Right atrium auricular region (tissue), 2 donors: ENCODE results near the gene MRPL10. TPM values are rescaled to one million over a fixed set of nuclear protein-coding genes. Genes with fewer than 3 reads are reported as not detected.

Experiments
- DNase-seq: peaks from one replicate; pipeline ENCODE4 v3.0.0-alpha.2; 2019; ENCODE audit warnings: low spot score
- H3K27ac ChIP-seq, 2 donors: fragments of 200-600 bp; sonication (generic); 1 replicate in 1 of 2; 2 replicates in 1 of 2; pipeline ENCODE4 v1.5.1; 2016 to 2019
- H3K27me3 ChIP-seq, 2 donors: fragments of 200-600 bp; sonication (generic); one replicate each; pipeline versions ENCODE4 v1.5.1 to v1.6.0; 2017 to 2019
- H3K36me3 ChIP-seq: fragments of 200-600 bp; sonication (generic); one replicate; pipeline ENCODE4 v1.5.1; 2016
- H3K4me1 ChIP-seq, 2 donors: fragments of 200-600 bp; sonication (generic); one replicate each; pipeline versions ENCODE4 v1.5.1 to v1.6.0; 2017 to 2019
- H3K4me3 ChIP-seq, 2 donors: fragments of 200-600 bp; sonication (generic); 1 replicate in 1 of 2; 2 replicates in 1 of 2; pipeline ENCODE4 v1.5.1; 2017 to 2019; ENCODE audit warnings: mild to moderate bottlenecking in 1 of 2, moderate library complexity in 1 of 2
- H3K9me3 ChIP-seq, 2 donors: fragments of 200-600 bp; sonication (generic); one replicate each; pipeline ENCODE4 v1.5.1; 2019
- CTCF ChIP-seq, 2 donors: fragments of 200-600 bp; sonication (generic); IDR thresholded peaks; one replicate each; pipeline ENCODE4 v1.5.1; 2019; ENCODE audit warnings: antibody characterized with exemption in 2 of 2
- total RNA-seq, 2 donors: library from RNA; depleted of rRNA; stranded (reverse); fragments of >200 nt; gene quantifications; one replicate each; pipeline ENCODE4 v1.1.0, GENCODE V29; 2016

MRPL10 gene
- total RNA-seq, 2 donors from 2014 or later: 51.8 to 61.3 TPM

- Histone ChIP-seq H3K36me3 (peaks cover 45% of the 10 kb centered on the region), H3K27ac (peak overlapping the region; percentile 23 to 47), H3K9me3 (no peaks in the 10 kb centered on the region), H3K4me3 (peak overlapping the region; percentile 46 to 56), H3K4me1 (peaks cover 0 to 26% of the 10 kb centered on the region in 2 donors), H3K27me3 (no peaks in the 10 kb centered on the region)
- TF ChIP-seq CTCF (IDR thresholded peaks at IDR 0.05): no peak
- no peak for DNase-seq
Measured at GRCh38 chr17:47821031-47821423, 10.3 kb downstream of the MRPL10 start.

GRCh38 chr17:47820033-47820789, 11.1 kb downstream of the MRPL10 start:
- no peak for DNase-seq
- Histone ChIP-seq H3K9me3 (no peaks in the 10 kb centered on the region), H3K27ac (no peak overlapping the region), H3K4me1 (peaks cover 0 to 26% of the 10 kb centered on the region in 2 donors), H3K4me3 (no peak overlapping the region), H3K36me3 (peaks cover 46% of the 10 kb centered on the region), H3K27me3 (no peaks in the 10 kb centered on the region)
- no peak for TF ChIP-seq CTCF (IDR thresholded peaks at IDR 0.05)

GRCh38 chr17:47819475-47819874, 11.9 kb downstream of the MRPL10 start:
- DNase-seq: no peak
- no peaks in the 10 kb centered on the region for H3K27me3 ChIP-seq
- no peak for TF ChIP-seq CTCF (IDR thresholded peaks at IDR 0.05)
- H3K27ac ChIP-seq: no peak overlapping the region
- no peak overlapping the region for H3K4me3 ChIP-seq
- no peaks in the 10 kb centered on the region for H3K9me3 ChIP-seq
- H3K36me3 ChIP-seq: peaks cover 45% of the 10 kb centered on the region
- peaks cover 0 to 26% of the 10 kb centered on the region in 2 donors for H3K4me1 ChIP-seq

- no peak for TF ChIP-seq CTCF (IDR thresholded peaks at IDR 0.05)
- Histone ChIP-seq H3K4me1 (peaks cover 0 to 26% of the 10 kb centered on the region in 2 donors), H3K36me3 (peaks cover 38% of the 10 kb centered on the region), H3K27ac (no peak overlapping the region), H3K4me3 (no peak overlapping the region), H3K9me3 (no peaks in the 10 kb centered on the region), H3K27me3 (no peaks in the 10 kb centered on the region)
- DNase-seq: no peak
Measured at GRCh38 chr17:47818002-47818695, 13.2 kb downstream of the MRPL10 start.

- Histone ChIP-seq H3K9me3 (no peaks in the 10 kb centered on the region), H3K27ac (no peak overlapping the region), H3K36me3 (peaks cover 41% of the 10 kb centered on the region), H3K4me3 (no peak overlapping the region), H3K4me1 (peaks cover 0 to 20% of the 10 kb centered on the region in 2 donors), H3K27me3 (no peaks in the 10 kb centered on the region)
- TF ChIP-seq CTCF (IDR thresholded peaks at IDR 0.05): no peak
- DNase-seq: no peak
Measured at GRCh38 chr17:47816947-47817346, 14.4 kb downstream of the MRPL10 start.
